Stimulated activated CD4-positive, alpha-beta T cell treated with anti-CD3 and anti-CD28 coated beads, Interleukin-12 subunit alpha, Interleukin-12 subunit beta, amount 100 ng/mL, for 24 hours (primary cell): ENCODE results near the gene PATL1.
A peak's percentile ranks its signal among the peaks of the same experiment; 100 is the strongest.
"Not testable (repeated sequence)": the region's sequence is repeated elsewhere in the genome, so short reads cannot be mapped to it uniquely, and the experiment has no call there.

ENCODE experiments used
- DNase-seq, 2 experiments: peaks; one replicate each; pipeline ENCODE4 v3.0.0-alpha.2; 2020; ENCODE audit warnings: low read depth in 2 of 2

PATL1 gene, protein sequence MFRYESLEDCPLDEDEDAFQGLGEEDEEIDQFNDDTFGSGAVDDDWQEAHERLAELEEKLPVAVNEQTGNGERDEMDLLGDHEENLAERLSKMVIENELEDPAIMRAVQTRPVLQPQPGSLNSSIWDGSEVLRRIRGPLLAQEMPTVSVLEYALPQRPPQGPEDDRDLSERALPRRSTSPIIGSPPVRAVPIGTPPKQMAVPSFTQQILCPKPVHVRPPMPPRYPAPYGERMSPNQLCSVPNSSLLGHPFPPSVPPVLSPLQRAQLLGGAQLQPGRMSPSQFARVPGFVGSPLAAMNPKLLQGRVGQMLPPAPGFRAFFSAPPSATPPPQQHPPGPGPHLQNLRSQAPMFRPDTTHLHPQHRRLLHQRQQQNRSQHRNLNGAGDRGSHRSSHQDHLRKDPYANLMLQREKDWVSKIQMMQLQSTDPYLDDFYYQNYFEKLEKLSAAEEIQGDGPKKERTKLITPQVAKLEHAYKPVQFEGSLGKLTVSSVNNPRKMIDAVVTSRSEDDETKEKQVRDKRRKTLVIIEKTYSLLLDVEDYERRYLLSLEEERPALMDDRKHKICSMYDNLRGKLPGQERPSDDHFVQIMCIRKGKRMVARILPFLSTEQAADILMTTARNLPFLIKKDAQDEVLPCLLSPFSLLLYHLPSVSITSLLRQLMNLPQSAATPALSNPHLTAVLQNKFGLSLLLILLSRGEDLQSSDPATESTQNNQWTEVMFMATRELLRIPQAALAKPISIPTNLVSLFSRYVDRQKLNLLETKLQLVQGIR

DNA sequence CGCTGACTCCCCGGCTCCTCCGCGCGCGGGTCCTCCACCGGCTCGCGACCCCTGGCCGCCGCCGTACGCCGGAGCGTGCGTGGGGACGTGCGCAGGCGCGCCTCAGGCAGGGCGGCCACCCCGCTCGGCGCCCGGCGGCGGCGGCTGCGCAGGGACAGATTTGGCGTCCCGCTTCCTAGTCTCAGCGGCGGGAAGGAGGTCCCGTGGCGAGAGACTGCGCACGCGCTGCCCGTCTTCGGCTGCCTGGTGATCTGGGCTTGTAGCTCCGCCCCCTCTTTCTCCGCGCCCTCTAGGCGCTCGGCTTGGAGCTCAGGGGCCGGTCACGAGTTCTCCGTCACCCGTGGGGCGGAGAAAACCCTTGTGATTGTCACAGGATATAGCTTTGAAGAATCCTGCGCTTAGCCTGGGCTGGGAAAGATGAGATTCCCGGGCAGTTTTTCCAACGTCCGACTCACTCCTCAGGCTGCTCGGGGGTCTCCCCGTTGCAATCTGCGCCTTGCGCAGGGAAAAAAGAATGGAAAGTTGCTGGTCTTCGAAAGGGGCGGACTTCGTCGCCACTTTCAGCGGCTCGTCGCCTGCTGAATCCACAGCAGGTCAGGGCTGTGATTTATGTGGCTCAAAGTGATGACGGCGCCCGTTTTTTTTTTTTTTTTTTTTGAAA, at the start of gene PATL1:
TSS of gene PATL1 (minus strand) at position 88 of the 661 bp plus-strand sequence. CDS start 142 bp downstream, outside the sequence.
- peak; percentile 97 for DNase-seq

DNA sequence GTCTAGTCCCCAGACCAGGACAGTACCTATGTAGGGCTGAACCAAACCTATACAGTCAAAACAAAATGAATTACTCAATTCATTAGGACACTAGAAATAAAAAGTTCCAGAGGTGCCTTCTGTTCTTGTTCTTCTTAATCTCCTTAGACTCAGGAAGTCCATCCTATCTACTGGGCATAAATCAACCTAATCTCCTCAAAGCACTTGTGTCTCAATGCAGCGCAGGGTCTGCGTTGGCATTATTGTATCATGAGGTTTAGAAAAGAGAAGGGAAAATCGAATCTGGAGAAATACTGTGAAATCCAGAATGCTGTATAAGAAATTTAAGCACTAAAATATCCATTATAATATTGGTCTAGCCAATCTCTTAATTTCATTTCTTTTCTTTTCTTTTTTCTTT, 47.2 kb upstream of the PATL1 start:
- no peak for DNase-seq

GRCh38 chr11:59713745-59714144, 44.9 kb upstream of the PATL1 start, which contains the start of gene OR10V1:
TSS of gene OR10V1 (minus strand) at chr11:59713845. CDS start at chr11:59713845, 0 bp downstream.
- DNase-seq, result no peak

DNA sequence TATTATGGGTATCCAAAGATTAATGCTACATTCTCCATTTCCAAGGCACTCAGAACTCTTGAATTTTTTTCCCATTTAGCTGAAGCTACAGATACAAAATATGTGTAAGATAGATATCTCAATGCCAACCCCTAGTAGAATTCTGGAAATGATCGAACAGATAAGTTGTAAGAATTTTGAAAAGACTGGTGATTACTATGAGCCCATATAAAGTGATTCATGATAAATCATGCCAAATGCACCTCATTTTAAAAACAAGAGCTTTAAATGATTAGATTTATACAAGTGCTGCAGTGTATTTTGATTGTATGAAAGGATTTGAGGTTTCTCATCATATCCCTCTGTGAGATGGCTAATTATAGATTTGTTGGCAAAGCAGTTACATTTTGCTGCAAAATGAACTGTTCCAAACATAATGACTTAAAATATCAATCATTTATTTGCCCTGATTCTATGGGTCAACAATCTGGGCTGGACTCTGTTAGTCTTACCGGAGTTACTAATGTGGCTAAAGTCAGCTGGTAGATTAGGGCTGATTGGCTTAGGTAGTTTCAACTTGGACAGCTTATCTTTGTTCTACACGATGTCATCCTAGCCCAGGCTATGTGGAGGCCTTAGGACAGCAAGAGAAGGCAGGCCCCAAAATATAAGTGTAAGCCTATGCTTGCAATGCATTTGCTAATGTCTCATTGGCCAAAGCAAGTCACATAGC, 41.5 kb upstream of the PATL1 start:
- DNase-seq, result no peak

DNA sequence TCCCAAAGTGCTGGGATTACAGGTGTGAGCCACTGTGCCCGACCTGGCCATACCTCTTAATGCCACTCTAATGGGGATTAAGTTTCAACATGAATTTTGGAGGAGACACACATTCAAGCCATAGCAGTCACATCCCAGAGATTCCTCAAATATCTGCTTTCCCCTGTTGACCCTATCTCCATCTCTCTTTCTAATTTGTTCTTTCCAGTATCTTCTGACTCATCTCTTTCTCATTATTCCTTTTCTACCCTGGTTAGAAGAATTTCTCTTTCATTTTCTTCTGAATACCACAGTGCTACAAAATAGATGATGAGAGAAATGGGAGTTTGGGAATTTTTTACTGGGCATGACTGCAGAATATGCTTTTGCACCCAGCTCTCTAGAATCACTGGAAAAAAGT, 39.7 kb upstream of the PATL1 start:
- no peak for DNase-seq

DNA sequence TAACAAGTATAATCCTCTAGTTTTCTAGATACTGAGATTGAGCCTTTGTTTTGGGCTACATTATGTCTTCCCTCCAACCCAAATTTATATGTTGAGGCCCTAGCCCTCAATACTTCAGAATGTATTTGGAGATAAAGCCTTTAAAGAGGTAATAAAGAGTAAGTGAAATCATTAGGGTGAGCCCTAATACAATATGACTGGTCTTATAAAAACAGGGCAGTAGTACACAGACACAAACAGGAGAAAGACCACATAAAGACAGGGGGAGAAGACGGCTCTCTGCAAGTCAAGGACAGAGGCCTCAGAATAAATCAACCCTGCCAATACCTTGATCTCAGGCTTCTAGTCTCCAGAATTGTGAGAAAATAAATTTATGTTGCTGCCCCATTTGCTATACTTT, 38.5 kb upstream of the PATL1 start:
- no peak for DNase-seq

GRCh38 chr11:59706518-59707285, 37.9 kb upstream of the PATL1 start:
- no peak for DNase-seq

GRCh38 chr11:59705294-59705693, 36.5 kb upstream of the PATL1 start:
- DNase-seq, result no peak

GRCh38 chr11:59703515-59703914, 34.7 kb upstream of the PATL1 start:
- not testable (repeated sequence) for DNase-seq

- DNase-seq, result not testable (repeated sequence)
These were observed 31.3 kb upstream of the PATL1 start for GRCh38 chr11:59700157-59700556.

- DNase-seq, result no peak
These were observed 29.7 kb upstream of the PATL1 start for GRCh38 chr11:59698506-59698905.

DNA sequence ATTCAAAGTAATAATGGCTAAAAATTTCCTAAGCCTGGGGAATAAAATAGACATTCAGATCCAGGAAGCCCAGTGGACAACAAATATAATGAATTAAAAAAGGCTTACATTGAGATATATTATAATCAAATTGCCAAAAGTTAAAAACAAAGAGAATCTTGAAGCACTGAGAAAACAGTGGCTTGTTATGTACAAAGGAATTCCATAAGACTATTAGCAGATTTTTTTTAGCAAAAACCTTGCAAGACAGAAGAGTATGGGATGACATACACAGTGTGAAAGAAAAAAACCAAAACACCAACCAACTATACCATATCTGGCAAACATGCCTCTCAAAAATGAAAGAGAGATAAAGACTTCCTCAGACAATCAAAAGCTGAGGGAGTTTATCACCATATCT, 24.1 kb upstream of the PATL1 start:
- no peak for DNase-seq

GRCh38 chr11:59691156-59691555, 22.3 kb upstream of the PATL1 start:
- no peak for DNase-seq

- DNase-seq, result no peak
These were observed 20.2 kb upstream of the PATL1 start for GRCh38 chr11:59689015-59689414.

- DNase-seq, result not testable (repeated sequence)
These were observed 12.5 kb upstream of the PATL1 start for GRCh38 chr11:59681260-59681725.

DNA sequence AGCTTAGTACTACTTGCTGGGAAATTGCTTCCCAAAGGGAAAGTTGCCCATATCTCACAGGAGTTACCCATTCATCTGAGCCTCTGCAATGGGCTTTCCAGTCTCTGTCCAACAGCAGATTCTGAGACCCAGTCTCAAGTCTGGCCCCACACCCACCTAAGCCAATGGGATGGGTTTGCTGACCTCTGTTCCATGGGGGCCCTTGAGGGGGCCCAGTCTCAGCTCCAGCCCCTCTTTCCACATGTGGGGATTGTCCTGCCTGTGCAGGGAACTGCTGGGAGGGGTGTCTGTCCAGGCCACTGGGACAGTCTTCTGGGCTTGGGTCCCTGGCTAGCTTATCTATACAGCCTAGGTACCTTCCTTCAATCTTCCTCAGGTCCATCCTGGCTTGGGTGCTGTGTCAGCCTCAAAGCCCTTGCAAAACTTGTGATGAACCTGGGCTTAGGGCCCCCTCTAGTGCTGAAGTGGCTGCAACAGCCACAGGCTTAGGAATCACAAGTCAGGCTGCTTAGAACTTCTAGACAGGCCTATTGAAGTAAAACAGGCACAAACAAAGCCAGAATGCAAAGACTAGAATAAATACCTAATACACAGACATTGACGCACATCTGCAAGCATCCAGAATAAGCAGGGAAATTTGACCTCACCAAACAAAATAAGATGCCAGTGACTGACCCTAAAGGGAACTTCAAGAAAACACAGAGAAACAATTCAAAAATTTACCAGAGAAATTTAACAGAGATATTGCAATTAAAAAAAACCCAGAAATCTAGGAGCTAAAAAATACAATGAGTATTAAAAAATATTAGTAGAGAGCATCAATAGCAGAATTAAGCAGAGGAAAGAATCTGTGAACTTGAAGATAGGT, 11.7 kb upstream of the PATL1 start:
- DNase-seq, result peak; percentile 21 to 23

DNA sequence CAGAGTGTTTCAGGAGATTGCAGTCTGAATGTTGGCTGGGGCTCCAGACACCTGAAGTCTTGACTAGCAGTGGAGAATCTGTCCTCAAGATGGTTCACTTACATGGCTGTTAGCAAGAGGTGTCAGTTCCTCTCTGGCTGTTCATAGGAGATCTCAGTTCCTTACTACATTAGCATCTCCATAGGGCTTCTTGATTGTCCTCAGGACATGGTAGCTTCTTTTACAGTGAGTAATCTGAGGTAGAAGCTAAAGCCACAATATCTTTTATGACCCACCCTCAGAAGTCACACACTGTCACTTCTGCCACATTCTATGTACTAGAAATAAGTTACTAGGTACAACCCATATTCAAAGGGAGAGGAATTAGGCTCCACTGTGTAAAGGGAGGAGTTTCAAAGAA, 10.5 kb upstream of the PATL1 start:
- DNase-seq, result no peak

DNA sequence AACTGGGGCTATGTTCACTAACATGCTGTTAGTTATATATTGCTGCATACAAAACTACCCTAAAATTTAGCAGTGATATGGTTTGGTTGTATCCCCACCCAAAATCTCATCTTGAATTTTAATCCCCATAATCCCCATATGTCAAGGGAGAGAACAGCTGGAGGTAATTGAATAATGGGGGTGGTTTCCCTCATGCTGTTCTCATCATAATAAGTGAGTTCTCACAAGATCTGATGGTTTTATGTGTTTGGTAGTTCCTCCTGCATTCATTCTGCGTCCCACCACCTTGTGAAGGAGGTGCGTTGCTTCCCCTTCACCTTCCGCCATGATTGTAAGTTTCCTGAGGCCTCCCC, 10.0 kb upstream of the PATL1 start:
- DNase-seq, result no peak

DNA sequence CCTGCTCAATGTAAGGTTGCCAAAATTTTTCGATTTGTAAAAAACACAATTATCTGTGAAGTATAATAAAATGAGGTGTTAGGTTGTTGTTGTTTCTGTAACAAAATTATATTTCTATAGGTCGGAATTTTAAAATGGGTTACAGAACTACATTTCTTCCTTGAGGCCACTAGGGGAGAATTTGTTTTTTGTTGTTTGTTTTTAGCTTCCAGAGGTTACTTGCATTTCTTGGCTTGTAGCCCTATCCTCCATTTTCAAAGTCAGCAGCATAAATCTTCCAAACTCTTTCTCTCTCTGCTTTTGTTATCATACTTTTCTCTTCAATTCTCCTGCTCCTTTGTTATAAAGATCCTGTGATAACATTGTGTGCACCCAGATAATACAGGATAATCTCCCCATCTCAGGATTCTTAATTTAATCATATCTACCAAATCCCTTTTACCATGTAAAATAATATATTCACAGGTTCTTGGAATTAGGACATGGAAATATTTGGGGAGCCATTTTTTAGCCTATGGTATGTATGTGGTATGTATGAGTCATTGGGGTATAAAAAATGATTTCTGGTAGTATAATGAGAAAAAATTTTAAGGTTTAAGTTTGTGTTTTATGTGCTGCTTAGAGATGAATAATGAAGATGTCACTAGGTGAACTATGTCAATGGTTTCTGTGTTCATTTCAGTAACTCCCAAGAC, 9.4 kb upstream of the PATL1 start:
- no peak for DNase-seq
